GM23338 (cell line): ENCODE measurements around the gene CLPX. TPM values are rescaled to one million over a fixed set of nuclear protein-coding genes. Genes with fewer than 3 reads are reported as not detected.

ENCODE experiments used
- ATAC-seq: fragments of 200-7000 bp; cut with Tn5 transposase; 3 replicates; pipeline ENCODE4 v1.9.1; 2020
- DNase-seq: peaks from one replicate; pipeline ENCODE4 v3.0.0-alpha.2; 2015; ENCODE audit warnings: low spot score
- H2AFZ ChIP-seq: fragments of 200-600 bp; sonication (generic); 2 replicates; pipeline ENCODE4 v1.8.0; 2016; ENCODE audit warnings: antibody characterized with exemption, mild to moderate bottlenecking, moderate library complexity
- H3F3A ChIP-seq: fragments of 200-600 bp; sonication (generic); replicated peaks from 2 replicates; pipeline ENCODE4 v1.8.0; 2017; ENCODE audit warnings: antibody characterized with exemption, mixed run types, low read depth
- H3K27ac ChIP-seq: fragments of 200-600 bp; sonication (generic); 2 replicates; pipeline ENCODE4 v1.6.1; 2016; ENCODE audit warnings: low read depth
- H3K27me3 ChIP-seq: fragments of 200-600 bp; sonication (generic); 2 replicates; pipeline ENCODE4 v1.8.0; 2016; ENCODE audit warnings: mild to moderate bottlenecking, mixed run types, moderate library complexity; ENCODE audit not compliant: insufficient read depth
- H3K36me3 ChIP-seq: fragments of 200-600 bp; sonication (generic); 2 replicates; pipeline ENCODE4 v1.8.0; 2016; ENCODE audit warnings: mild to moderate bottlenecking; ENCODE audit not compliant: insufficient read depth
- H3K4me1 ChIP-seq: fragments of 200-600 bp; sonication (generic); 2 replicates; pipeline ENCODE4 v1.8.0; 2016; ENCODE audit warnings: mild to moderate bottlenecking, moderate library complexity; ENCODE audit not compliant: insufficient read depth
- H3K4me2 ChIP-seq: fragments of 200-600 bp; sonication (generic); 2 replicates; pipeline ENCODE4 v1.7.1; 2017; ENCODE audit warnings: mixed run types
- H3K4me3 ChIP-seq: fragments of 200-600 bp; sonication (generic); 2 replicates; pipeline ENCODE4 v1.6.1; 2016; ENCODE audit warnings: mixed run types
- H3K79me2 ChIP-seq: fragments of 200-600 bp; sonication (generic); replicated peaks from 2 replicates; pipeline ENCODE4 v1.8.0; 2017; ENCODE audit warnings: mild to moderate bottlenecking; ENCODE audit not compliant: insufficient read depth
- H3K9me2 ChIP-seq: fragments of 200-600 bp; sonication (generic); 2 replicates; pipeline ENCODE4 v1.8.0; 2017; ENCODE audit not compliant: insufficient read depth
- H4K20me1 ChIP-seq: fragments of 200-600 bp; sonication (generic); replicated peaks from 2 replicates; pipeline ENCODE4 v1.8.0; 2017; ENCODE audit warnings: mild to moderate bottlenecking; ENCODE audit not compliant: insufficient read depth
- H3K27ac Mint-ChIP-seq: 2 replicates; pipeline ENCODE4 v1.8.0; 2020; ENCODE audit warnings: inconsistent platforms, mild to moderate bottlenecking, moderate library complexity, mixed read lengths
- H3K27me3 Mint-ChIP-seq: 3 replicates; pipeline ENCODE4 v1.8.0; 2022; ENCODE audit warnings: low read depth, mild to moderate bottlenecking, moderate library complexity, mixed read lengths, inconsistent platforms; ENCODE audit not compliant: insufficient read depth, poor library complexity
- H3K36me3 Mint-ChIP-seq: 3 replicates; pipeline ENCODE4 v1.8.0; 2021; ENCODE audit warnings: low read depth, mild to moderate bottlenecking, inconsistent platforms, moderate library complexity, mixed read lengths
- H3K4me1 Mint-ChIP-seq: 3 replicates; pipeline ENCODE4 v1.8.0; 2020; ENCODE audit warnings: mild to moderate bottlenecking, inconsistent platforms, mixed read lengths
- H3K4me3 Mint-ChIP-seq: 3 replicates; pipeline ENCODE4 v1.8.0; 2021; ENCODE audit warnings: moderate library complexity, mild to moderate bottlenecking, inconsistent platforms, mixed read lengths
- H3K9me3 Mint-ChIP-seq: 3 replicates; pipeline ENCODE4 v1.8.0; 2020; ENCODE audit warnings: moderate library complexity, mild to moderate bottlenecking, inconsistent platforms, mixed read lengths
- CREB1 ChIP-seq: fragments of 250-450 bp; sonication (Bioruptor Pico); IDR thresholded peaks from 2 replicates; pipeline ENCODE4 v1.5.0; 2020; ENCODE audit warnings: low read depth, mild to moderate bottlenecking, moderate library complexity
- CTCF ChIP-seq, 2 experiments: fragments of 200-600 bp in 1 of 2; sonication (generic) in 1 of 2; conservative IDR thresholded peaks; 2 replicates each; pipeline versions ENCODE4 v1.5.1 to v1.6.1; 2016 to 2017; ENCODE audit warnings: antibody characterized with exemption in 2 of 2, low read depth in 2 of 2, mild to moderate bottlenecking in 2 of 2, moderate library complexity in 1 of 2
- ETS1 ChIP-seq: IDR thresholded peaks from 2 replicates; pipeline ENCODE4 v1.6.1; 2016; ENCODE audit warnings: antibody characterized with exemption
- EZH2 ChIP-seq: fragments of 200-600 bp; sonication (generic); IDR thresholded peaks from one replicate; pipeline ENCODE4 v1.8.0; 2017; ENCODE audit warnings: antibody characterized with exemption, mild to moderate bottlenecking, low read depth; ENCODE audit not compliant: unreplicated experiment
- EZH2phosphoT487 ChIP-seq: fragments of 200-600 bp; sonication (generic); IDR thresholded peaks from one replicate; pipeline ENCODE4 v1.8.1; 2018; ENCODE audit warnings: antibody characterized with exemption; ENCODE audit not compliant: unreplicated experiment
- JUNB ChIP-seq: IDR thresholded peaks from one replicate; pipeline ENCODE4 v1.6.1; 2016; ENCODE audit warnings: antibody characterized with exemption; ENCODE audit not compliant: unreplicated experiment
- NANOG ChIP-seq: IDR thresholded peaks from 2 replicates; pipeline ENCODE4 v1.6.1; 2016; ENCODE audit warnings: antibody characterized with exemption, borderline replicate concordance
- POLR2AphosphoS5 ChIP-seq: IDR thresholded peaks from 2 replicates; pipeline ENCODE4 v1.6.1; 2016; ENCODE audit warnings: antibody characterized with exemption, low read depth
- REST ChIP-seq: IDR thresholded peaks from one replicate; pipeline ENCODE4 v1.6.1; 2018; ENCODE audit warnings: antibody characterized with exemption; ENCODE audit not compliant: unreplicated experiment
- STAT1 ChIP-seq: IDR thresholded peaks from one replicate; pipeline ENCODE4 v1.6.1; 2016; ENCODE audit warnings: antibody characterized with exemption; ENCODE audit not compliant: unreplicated experiment
- ZNF114 ChIP-seq: fragments of 250-450 bp; sonication (Bioruptor Pico); IDR thresholded peaks from 2 replicates; pipeline ENCODE4 v1.5.0; 2020; ENCODE audit warnings: mild to moderate bottlenecking, moderate library complexity
- ZNF331 ChIP-seq: fragments of 250-450 bp; sonication (Bioruptor Pico); IDR thresholded peaks from 2 replicates; pipeline ENCODE4 v1.5.0; 2020; ENCODE audit warnings: low read depth, mild to moderate bottlenecking, moderate library complexity
- polyA plus RNA-seq: library from polyadenylated mRNA; unstranded; fragments of >200 nt; fragmentation: Nextera tagmentation; extraction: Ambion mirVana; gene quantifications from 2 replicates; pipeline ENCODE4 v1.2.1, GENCODE V29; 2016
- total RNA-seq: library from RNA; depleted of rRNA; stranded (reverse); fragments of >200 nt; shearing (Covaris generic); gene quantifications from 2 replicates; pipeline ENCODE4 v1.2.3, GENCODE V29; 2014
- TF ChIP-seq, protein P1 (sequence below): fragments of 250-450 bp; sonication (Bioruptor Pico); IDR thresholded peaks from 2 replicates; pipeline ENCODE4 v1.5.0; 2020; ENCODE audit warnings: mild to moderate bottlenecking, moderate library complexity

Gene CLPX
- total and polyA plus RNA-seq, 2 experiments from 2014 or later = 18.9 to 40.6 TPM

DNA sequence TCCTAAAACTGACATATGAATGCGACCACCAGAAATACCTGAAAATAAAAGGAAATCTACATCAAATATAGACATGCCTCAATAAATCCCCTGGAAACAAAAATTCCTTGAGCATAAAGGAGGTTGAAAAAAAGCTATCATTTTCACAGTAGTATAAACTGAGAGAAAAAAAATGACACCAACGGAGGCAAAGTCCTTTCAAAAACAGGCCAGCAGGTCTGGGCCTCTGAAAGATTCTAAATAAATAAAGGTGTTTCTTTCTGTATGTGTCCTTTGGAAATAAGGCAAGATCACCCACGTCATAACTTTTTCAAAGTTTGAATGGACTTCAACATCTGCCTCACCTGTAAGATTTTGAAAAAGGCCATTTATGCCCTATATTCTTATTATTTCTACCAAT lies 5.0 kb downstream of the CLPX start:
- Histone ChIP-seq H2AFZ (no peak overlapping the region), H3K4me2 (no peak overlapping the region), H3K4me3 (no peak overlapping the region), H3K9me2 (no peaks in the 10 kb centered on the region), H3K79me2 (peaks cover 57% of the 10 kb centered on the region), H3K27me3 (no peaks in the 10 kb centered on the region), H3K27ac (no peak overlapping the region), H4K20me1 (peaks cover 10% of the 10 kb centered on the region; the same call in 1 of the 2 replicates), H3K4me1 (0 out of 2 replicates have a peak, but pooled peaks cover 6% of the 10 kb centered on the region), H3K36me3 (peaks cover 21% of the 10 kb centered on the region), H3F3A (0 out of 2 replicates have a peak, but pooled peaks cover 3% of the 10 kb centered on the region)
- TF ChIP-seq ETS1 = no peak
- no peak for TF ChIP-seq JUNB
- no peak for TF ChIP-seq POLR2AphosphoS5
- no peak for TF ChIP-seq CREB1 (CRISPR knock-in tag)
- TF ChIP-seq EZH2 = no peak
- TF ChIP-seq STAT1 = no peak
- no peak for TF ChIP-seq ZNF114 (CRISPR knock-in tag)
- TF ChIP-seq, protein P1, sequence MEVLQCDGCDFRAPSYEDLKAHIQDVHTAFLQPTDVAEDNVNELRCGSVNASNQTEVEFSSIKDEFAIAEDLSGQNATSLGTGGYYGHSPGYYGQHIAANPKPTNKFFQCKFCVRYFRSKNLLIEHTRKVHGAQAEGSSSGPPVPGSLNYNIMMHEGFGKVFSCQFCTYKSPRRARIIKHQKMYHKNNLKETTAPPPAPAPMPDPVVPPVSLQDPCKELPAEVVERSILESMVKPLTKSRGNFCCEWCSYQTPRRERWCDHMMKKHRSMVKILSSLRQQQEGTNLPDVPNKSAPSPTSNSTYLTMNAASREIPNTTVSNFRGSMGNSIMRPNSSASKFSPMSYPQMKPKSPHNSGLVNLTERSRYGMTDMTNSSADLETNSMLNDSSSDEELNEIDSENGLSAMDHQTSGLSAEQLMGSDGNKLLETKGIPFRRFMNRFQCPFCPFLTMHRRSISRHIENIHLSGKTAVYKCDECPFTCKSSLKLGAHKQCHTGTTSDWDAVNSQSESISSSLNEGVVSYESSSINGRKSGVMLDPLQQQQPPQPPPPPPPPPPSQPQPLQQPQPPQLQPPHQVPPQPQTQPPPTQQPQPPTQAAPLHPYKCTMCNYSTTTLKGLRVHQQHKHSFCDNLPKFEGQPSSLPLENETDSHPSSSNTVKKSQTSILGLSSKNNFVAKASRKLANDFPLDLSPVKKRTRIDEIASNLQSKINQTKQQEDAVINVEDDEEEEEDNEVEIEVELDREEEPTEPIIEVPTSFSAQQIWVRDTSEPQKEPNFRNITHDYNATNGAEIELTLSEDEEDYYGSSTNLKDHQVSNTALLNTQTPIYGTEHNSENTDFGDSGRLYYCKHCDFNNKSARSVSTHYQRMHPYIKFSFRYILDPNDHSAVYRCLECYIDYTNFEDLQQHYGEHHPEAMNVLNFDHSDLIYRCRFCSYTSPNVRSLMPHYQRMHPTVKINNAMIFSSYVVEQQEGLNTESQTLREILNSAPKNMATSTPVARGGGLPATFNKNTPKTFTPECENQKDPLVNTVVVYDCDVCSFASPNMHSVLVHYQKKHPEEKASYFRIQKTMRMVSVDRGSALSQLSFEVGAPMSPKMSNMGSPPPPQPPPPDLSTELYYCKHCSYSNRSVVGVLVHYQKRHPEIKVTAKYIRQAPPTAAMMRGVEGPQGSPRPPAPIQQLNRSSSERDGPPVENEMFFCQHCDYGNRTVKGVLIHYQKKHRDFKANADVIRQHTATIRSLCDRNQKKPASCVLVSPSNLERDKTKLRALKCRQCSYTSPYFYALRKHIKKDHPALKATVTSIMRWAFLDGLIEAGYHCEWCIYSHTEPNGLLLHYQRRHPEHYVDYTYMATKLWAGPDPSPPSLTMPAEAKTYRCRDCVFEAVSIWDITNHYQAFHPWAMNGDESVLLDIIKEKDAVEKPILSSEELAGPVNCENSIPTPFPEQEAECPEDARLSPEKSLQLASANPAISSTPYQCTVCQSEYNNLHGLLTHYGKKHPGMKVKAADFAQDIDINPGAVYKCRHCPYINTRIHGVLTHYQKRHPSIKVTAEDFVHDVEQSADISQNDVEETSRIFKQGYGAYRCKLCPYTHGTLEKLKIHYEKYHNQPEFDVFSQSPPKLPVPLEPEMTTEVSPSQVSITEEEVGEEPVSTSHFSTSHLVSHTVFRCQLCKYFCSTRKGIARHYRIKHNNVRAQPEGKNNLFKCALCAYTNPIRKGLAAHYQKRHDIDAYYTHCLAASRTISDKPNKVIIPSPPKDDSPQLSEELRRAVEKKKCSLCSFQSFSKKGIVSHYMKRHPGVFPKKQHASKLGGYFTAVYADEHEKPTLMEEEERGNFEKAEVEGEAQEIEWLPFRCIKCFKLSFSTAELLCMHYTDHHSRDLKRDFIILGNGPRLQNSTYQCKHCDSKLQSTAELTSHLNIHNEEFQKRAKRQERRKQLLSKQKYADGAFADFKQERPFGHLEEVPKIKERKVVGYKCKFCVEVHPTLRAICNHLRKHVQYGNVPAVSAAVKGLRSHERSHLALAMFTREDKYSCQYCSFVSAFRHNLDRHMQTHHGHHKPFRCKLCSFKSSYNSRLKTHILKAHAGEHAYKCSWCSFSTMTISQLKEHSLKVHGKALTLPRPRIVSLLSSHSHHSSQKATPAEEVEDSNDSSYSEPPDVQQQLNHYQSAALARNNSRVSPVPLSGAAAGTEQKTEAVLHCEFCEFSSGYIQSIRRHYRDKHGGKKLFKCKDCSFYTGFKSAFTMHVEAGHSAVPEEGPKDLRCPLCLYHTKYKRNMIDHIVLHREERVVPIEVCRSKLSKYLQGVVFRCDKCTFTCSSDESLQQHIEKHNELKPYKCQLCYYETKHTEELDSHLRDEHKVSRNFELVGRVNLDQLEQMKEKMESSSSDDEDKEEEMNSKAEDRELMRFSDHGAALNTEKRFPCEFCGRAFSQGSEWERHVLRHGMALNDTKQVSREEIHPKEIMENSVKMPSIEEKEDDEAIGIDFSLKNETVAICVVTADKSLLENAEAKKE (CRISPR knock-in tag) = no peak
- no peak for TF ChIP-seq REST
- TF ChIP-seq EZH2phosphoT487 = no peak
- TF ChIP-seq NANOG = no peak
- TF ChIP-seq CTCF (conservative IDR thresholded peaks at IDR 0.05; ENCODE audit: low read depth in 2 of 2) = no peak
- no peak for TF ChIP-seq ZNF331 (CRISPR knock-in tag)
- no peak for ATAC-seq
- Mint-ChIP-seq H3K27me3 (peaks cover 5% of the 10 kb centered on the region), H3K4me1 (peaks cover 9% of the 10 kb centered on the region), H3K36me3 (peaks cover 25% of the 10 kb centered on the region; the same call in 2 of the 3 replicates), H3K9me3 (no peaks in the 10 kb centered on the region), H3K4me3 (no peak overlapping the region), H3K27ac (no peak overlapping the region)
- DNase-seq = no peak
